Mammary epithelial cell (primary cell): ENCODE measurements around the gene TMEM132D.

ENCODE experiments used
- CTCF ChIP-seq, 2 donors: IDR thresholded peaks in 1 of 2; conservative IDR thresholded peaks in 1 of 2; 2 replicates each; pipeline ENCODE4 v1.5.1; 2011 to 2012; ENCODE audit warnings: inconsistent platforms in 2 of 2, low read length in 2 of 2, mild to moderate bottlenecking in 2 of 2, control low read depth in 1 of 2, low read depth in 1 of 2; ENCODE audit not compliant: insufficient read depth in 1 of 2; ENCODE audit errors: extremely low read depth in 1 of 2
- EZH2 ChIP-seq: IDR thresholded peaks from 2 replicates; pipeline ENCODE4 v1.6.1; 2012; ENCODE audit warnings: low read length, inconsistent platforms, borderline replicate concordance

DNA sequence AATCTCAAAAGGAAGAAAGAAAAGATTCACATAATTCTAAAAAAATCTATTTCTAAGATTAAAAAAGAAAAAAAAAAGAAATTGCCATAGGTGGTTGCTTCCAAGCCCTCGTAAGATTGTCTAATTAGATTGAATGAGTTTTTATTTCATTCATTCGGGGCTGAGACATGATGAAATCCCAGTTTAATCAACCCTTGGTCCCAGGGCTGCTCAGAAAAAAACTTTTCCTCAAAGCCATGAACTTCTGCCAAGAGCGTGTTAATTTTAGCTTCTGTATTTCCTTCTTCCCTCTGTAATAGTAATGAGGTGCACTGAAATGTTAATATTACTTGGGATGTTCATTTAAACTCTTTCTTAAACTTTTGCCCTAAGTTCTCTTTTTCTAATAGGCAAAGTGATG lies 62.6 kb downstream of the TMEM132D start:
- TF ChIP-seq CTCF (conservative IDR thresholded peaks at IDR 0.05 in 1 of 2, IDR thresholded peaks at IDR 0.05 in 1 of 2; ENCODE audit: extremely low read depth in 1 of 2, insufficient read depth in 1 of 2, low read depth in 1 of 2, low read length in 2 of 2) (no peak), EZH2 (no peak)
